CD4-positive, alpha-beta T cell treated with Interleukin-1 beta for 1 hour (primary cell): ENCODE results near the gene ANKRD11.
"Not testable (repeated sequence)": the region's sequence is repeated elsewhere in the genome, so short reads cannot be mapped to it uniquely, and the experiment has no call there.

ENCODE experiments used
- DNase-seq, 2 donors: peaks; one replicate each; pipeline ENCODE4 v3.0.0-alpha.2; 2020 to 2022

The ANKRD11 gene

GRCh38 chr16:89343501-89344457, 146.6 kb downstream of the ANKRD11 start:
- DNase-seq, result no peak

GRCh38 chr16:89341697-89342694, 148.4 kb downstream of the ANKRD11 start:
- peak; percentile 27 to 48 for DNase-seq

DNA sequence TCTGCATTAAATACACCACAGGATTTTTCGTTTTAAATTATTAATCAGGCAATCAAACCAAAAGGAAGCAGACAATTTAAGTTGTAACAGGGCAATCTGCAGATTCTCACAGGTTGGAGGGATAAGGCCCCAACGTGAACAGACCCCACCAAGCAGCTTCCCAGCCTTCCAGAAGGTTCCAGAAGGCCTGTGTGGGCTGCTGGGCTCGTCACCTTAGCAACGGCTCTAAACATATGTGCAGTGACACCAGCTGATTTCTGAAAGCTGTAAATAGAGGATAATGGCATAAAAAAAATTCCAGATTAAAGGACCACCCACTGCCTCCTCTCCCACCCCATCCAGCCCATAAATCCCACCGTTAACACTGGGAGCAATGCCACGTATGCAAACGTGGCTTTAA, 149.1 kb downstream of the ANKRD11 start:
- no peak for DNase-seq

DNA sequence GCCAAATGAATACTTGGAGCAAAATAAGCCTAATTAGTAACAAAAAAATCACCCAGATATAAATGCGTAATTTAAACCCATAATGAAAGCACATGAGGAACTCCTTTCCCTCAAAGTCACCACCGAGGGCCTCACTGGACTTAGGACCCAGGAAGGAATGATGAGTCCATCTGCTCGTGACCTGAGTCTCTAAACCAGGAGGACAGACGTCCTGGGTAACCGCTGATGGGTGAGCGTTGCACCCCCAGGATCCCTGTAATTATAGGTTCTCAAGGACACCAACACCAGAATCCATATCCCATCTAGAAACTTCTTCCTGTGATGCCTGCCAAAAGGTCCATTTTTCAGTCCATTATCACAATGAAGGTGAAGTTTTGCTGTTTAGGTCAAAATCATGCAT, 151.5 kb downstream of the ANKRD11 start:
- no peak for DNase-seq

GRCh38 chr16:89337965-89338364, 152.4 kb downstream of the ANKRD11 start:
- DNase-seq, result no peak

DNA sequence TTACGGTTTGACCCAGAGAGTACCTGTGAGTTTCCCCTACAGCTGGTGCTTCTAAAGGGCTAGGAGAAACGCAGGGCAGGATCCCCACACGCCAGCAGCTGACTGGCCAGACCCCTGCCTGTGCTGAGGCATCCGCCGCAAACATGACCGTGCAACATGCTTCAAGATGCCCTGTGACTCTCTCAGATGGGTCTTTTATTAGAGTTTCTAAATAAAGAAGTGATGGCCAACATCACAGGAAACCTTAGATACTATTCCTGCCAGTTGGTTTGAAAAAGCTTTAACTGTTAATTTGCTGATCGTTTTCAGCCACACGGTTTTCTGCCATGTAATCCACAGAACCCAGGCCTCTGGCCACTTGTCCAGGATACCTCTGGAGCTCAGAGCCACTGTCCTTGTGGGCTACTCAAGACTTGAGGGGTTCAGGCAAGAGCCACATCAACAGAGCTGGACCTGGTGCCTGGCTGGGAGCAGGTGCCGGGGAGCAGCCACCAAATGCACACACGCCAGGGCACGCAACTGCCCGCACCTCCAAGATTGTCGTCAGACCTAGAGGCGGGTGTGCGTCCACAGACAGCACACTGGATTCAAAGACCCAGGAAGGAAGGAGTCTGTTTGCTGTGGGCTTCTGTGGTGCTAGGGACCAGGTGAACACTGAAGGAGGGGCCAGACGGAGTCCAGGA, 154.4 kb downstream of the ANKRD11 start:
- no peak for DNase-seq

- no peak for DNase-seq
Measured at GRCh38 chr16:89334988-89335802, 155.2 kb downstream of the ANKRD11 start.

- DNase-seq, result no peak
Measured at GRCh38 chr16:89334461-89334860, 155.9 kb downstream of the ANKRD11 start.

DNA sequence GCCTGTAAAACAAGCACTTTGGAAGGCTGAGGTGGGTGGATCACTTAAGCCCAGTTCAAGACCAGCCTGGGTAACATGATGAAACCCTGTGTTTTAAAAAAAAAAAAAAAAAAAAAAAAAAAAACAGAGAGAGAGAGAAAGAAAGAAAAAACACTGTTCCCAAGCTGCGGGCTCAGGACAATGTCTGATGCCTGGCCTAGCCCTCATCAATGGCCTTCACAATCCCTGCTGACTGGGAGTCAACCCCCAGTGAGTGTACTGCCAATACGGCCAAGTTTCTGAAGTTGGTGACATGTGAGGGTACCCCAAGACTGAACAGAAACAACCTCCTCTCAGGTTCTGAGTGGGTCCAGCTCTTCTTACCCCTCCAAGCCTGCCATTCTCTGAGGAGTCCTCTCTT, 156.3 kb downstream of the ANKRD11 start:
- no peak for DNase-seq

GRCh38 chr16:89333401-89334001, 156.9 kb downstream of the ANKRD11 start:
- peak; percentile 40 to 67 for DNase-seq

- DNase-seq, result no peak
Measured at GRCh38 chr16:89332902-89333245, 157.5 kb downstream of the ANKRD11 start.

DNA sequence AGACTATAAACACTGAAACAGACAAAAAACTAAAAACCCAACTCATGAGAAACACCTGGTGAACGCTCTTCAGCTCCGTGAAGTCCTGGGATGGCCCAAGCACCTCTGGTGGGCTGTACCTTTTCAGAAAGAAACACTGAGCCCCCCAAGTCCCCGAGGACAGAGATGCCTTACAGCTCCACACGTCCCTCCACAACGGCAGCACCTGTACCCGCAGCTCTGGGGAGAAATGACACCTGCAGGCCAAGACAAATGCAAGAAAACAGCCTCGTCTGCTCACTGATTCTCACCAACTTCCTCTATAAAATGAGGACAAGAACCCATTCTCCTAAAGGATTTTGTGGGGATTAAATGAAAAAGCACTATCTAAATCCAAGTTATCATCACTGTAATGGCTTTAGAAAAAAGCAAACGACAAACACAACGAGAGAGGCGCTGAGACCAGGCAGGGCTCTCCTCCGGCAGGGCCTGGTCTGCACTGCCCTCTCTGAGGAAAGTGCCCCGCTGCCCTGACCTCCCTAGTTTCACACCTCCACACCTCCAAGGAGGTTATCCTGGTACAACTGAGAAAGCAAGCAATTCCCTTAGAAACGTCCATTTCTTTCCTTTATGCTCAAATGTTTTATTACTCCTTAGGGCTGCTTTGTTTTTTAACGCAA, 158.0 kb downstream of the ANKRD11 start:
- no peak for DNase-seq

GRCh38 chr16:89331371-89332109, 158.8 kb downstream of the ANKRD11 start:
- DNase-seq, result peak in 1 of 2 donors; percentile 47

DNA sequence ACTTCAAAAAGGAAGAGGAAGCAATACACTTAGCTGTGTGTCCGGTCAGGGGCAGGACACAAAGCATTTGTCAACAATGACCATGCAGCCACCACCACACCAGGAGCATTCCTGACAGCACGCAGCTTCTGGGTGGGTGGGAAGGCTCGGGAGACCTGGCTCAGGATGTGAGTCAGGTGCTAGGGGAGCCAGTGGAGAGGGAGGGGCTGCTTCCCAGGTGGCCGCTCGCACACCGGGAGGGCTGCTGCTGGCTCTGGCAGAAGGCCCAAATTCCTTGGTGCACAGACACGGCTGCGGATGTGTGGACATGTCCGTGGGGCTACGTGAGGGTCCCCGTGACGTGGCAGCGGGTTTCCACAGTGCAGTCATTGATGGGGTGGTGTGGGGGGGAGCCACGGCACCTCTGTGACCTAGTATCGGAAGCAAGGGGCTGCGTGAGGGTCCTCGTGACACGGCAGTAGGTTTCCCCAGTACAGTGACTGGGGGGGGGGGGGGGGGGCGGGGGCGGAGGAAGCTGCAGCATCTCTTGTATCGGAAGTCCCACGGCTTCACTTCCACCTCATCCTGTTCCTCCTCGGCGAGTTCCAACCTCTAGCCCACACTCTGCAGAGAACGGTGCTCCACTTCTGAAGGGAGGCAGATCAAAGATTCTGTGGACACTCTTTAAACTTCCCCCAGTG, 160.0 kb downstream of the ANKRD11 start:
- peak; percentile 27 to 60 for DNase-seq

- DNase-seq, result not testable (repeated sequence)
Measured at GRCh38 chr16:89329830-89330176, 160.6 kb downstream of the ANKRD11 start.

- DNase-seq, result not testable (repeated sequence)
Measured at GRCh38 chr16:89328412-89329400, 161.7 kb downstream of the ANKRD11 start.

DNA sequence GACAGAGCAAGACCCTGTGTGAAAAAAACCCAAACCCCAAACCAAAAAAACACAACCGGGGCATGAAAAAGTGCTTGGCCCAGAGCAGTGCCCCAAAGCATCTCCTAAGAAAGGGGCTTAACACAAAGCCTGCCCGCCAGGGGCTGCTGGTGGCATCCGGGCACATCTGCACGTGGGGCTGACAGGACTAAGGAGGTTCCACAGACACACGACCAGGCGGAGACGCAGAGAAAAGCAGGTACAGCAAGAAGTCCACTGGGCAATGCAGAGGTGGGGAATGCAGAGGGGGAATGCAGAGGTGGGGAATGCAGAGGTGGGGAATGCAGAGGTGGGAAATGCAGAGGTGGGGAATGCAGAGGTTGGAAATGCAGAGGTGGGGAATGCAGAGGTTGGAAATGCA, 163.6 kb downstream of the ANKRD11 start:
- no peak for DNase-seq

DNA sequence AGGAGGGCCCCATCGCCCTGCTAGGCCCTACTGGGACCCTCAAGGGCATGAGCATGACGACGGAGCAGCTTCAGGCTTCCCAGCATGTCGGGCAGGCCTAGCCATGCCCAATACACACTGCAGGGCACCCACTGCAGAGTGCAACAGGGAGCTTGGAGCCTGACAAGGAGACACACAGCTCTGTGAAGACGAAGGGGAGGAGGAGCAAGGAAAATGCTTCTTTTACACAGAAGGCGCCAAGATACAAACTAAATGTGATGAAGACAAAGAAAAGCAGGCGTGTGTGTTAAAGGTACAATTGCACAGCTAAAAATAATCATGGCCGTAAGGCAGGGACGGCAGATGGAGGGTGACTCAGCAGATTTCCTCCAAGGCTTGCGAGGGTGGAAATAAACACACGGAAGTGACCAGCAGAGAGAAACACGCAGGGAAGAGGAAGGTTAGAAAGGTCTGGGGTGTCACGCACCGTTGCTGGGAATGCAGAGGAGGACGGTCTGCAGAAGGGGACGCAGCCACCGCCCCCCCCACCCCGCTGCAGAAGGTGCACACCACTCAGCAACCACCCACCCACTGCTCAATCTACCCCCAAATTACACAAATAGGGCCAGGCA, 164.4 kb downstream of the ANKRD11 start:
- DNase-seq, result peak in 1 of 2 donors; percentile 43
